Transverse colon (tissue), 4 donors: ENCODE results near the gene OR3A3. TPM values are rescaled to one million over a fixed set of nuclear protein-coding genes. Genes with fewer than 3 reads are reported as not detected.

Experiments
- DNase-seq: peaks from one replicate; pipeline ENCODE4 v3.0.0-alpha.2; 2019
- H3K27ac ChIP-seq, 4 donors: fragments of 200-600 bp; sonication (generic); 2 replicates each; pipeline ENCODE4 v1.5.1; 2016 to 2018; ENCODE audit warnings: inconsistent platforms in 4 of 4
- H3K27me3 ChIP-seq: fragments of 200-600 bp; sonication (generic); 2 replicates; pipeline ENCODE4 v1.5.1; 2017; ENCODE audit warnings: inconsistent platforms
- H3K36me3 ChIP-seq, 4 donors: fragments of 200-600 bp; sonication (generic); 2 replicates each; pipeline ENCODE4 v1.5.1; 2017 to 2019; ENCODE audit warnings: inconsistent platforms in 4 of 4
- H3K4me1 ChIP-seq, 4 donors: fragments of 200-600 bp; sonication (generic); 2 replicates each; pipeline ENCODE4 v1.5.1; 2017 to 2020; ENCODE audit warnings: inconsistent platforms in 4 of 4
- H3K4me3 ChIP-seq, 4 donors: fragments of 200-600 bp; sonication (generic); 1 replicate in 1 of 4; 2 replicates in 3 of 4; pipeline versions ENCODE4 v1.5.1 to v1.6.1; 2017 to 2019; ENCODE audit warnings: inconsistent platforms in 4 of 4
- H3K9me3 ChIP-seq, 2 donors: fragments of 200-600 bp; sonication (generic); 2 replicates each; pipeline ENCODE4 v1.5.1; 2017 to 2019; ENCODE audit warnings: inconsistent platforms in 2 of 2
- CTCF ChIP-seq, 5 experiments: fragments of 200-600 bp in 3 of 5; fragments of 450-650 bp in 2 of 5; sonication (generic) in 3 of 5; IDR thresholded peaks; 1 replicate in 2 of 5; 2 replicates in 3 of 5; pipeline ENCODE4 v1.5.1; 2016 to 2017; ENCODE audit warnings: antibody characterized with exemption in 5 of 5, inconsistent platforms in 3 of 5, mild to moderate bottlenecking in 2 of 5, moderate library complexity in 1 of 5
- EP300 ChIP-seq: sonication (generic); formaldehyde crosslinking; IDR thresholded peaks from one replicate; pipeline ENCODE4 v1.6.1; 2017; ENCODE audit warnings: antibody characterized with exemption, low read depth
- POLR2A ChIP-seq: fragments of 450-650 bp; IDR thresholded peaks from one replicate; pipeline ENCODE4 v1.6.1; 2016; ENCODE audit warnings: antibody characterized with exemption, mild to moderate bottlenecking, moderate library complexity
- POLR2AphosphoS5 ChIP-seq, 3 donors: sonication (generic); formaldehyde crosslinking; IDR thresholded peaks; one replicate each; pipeline ENCODE4 v1.6.1; 2016; ENCODE audit warnings: antibody characterized with exemption in 3 of 3
- WGBS, 2 donors: methylation state at CpG; one replicate each; pipeline ENCODE4 v1.1.5; 2018; ENCODE audit warnings: low coverage in 1 of 2; 5-methylcytosine and 5-hydroxymethylcytosine counted together
- in situ Hi-C, 4 donors: fragments of 200-750 bp; cut with MboI; loops; one replicate each; pipeline versions ENCODE4 v1.15.0 to v1.15.1; 2017; ENCODE audit warnings: low sequenced_read_pairs in 3 of 4, low pct_ligation_motif_present in 1 of 4, low pct_unique_long_range_greater_than_20kb in 1 of 4
- intact Hi-C: fragments of 100-400 bp; cut with DNase I; formaldehyde crosslinking; loops from one replicate; pipeline ENCODE4 v1.15.1; 2023; ENCODE audit warnings: low total_unique reads
- small RNA-seq, 4 donors: library from RNA; depleted of rRNA; stranded (forward); fragments of <200 nt; gene quantifications; one replicate each; pipeline ENCODE3, GENCODE V24; 2016
- total RNA-seq, 4 donors: library from RNA; depleted of rRNA; stranded (reverse); fragments of >200 nt; gene quantifications; one replicate each; pipeline ENCODE4 v1.1.0, GENCODE V29; 2016

Gene OR3A3
- total RNA-seq, 4 donors from 2014 or later: not detected

GRCh38 chr17:3471599-3471998 lies 60.4 kb downstream of the OR3A3 start, which contains the start of gene SPATA22:
Gene SPATA22, minus strand, starts transcription at chr17:3471819. Its CDS starts 2,494 bp downstream, at chr17:3469325.
- no peak within 1 kb of the TSS for H3K4me3 ChIP-seq
- no peaks in the 10 kb centered on the region for H3K36me3 ChIP-seq
- TF ChIP-seq POLR2A (no peak), POLR2AphosphoS5 (IDR thresholded peaks at IDR 0.05) (no peak), EP300 (no peak), CTCF (IDR thresholded peaks at IDR 0.05) (no peak)
- in situ Hi-C loops (loop anchor here in 1 of 4 donors (25.0 kb wide), 1 partner anchor 109 kb away; no protein-coding TSS in a partner anchor), intact Hi-C loops (no loop called here)
- H3K4me1 ChIP-seq: peaks cover 11 to 27% (median 18%) of the 10 kb centered on the region in 4 donors
- H3K27ac ChIP-seq: no peak within 1 kb of the TSS
- H3K9me3 ChIP-seq: no peaks in the 10 kb centered on the region
- H3K27me3 ChIP-seq: no peaks in the 10 kb centered on the region
- DNase-seq: no peak
- 94% methylated on average over 38 of the region's 38 CpGs; no CpG with 5 or more reads in 1 of the 2 donors for WGBS, 2 donors

DNA sequence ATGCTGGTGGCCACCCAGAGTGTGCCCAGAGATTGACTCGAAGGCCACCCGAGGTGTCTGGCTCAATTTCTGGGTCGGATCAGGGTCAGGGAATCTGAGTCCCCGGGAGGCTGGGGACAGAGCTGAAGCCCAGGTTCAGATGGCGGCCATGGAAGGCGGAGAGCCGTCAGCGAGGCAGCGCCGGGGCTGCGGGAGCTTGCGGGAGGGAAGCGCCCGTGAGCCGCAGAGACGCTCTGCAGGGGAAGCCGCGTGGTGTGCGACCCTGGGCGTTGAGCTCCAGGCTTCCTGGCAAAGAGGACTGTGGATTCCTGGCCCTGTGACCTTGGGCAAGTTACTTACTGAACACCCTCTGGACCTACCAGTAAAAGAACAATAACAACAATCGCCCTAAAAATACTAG lies 61.0 kb downstream of the OR3A3 start:
- intact Hi-C loops: no loop called here

More for the DNA sequence above, 61.0 kb downstream of the OR3A3 start:
- no peak overlapping the region for H3K27ac ChIP-seq
- H3K27me3 ChIP-seq: no peaks in the 10 kb centered on the region
- no peak overlapping the region for H3K4me3 ChIP-seq
- DNase-seq: no peak
- H3K36me3 ChIP-seq: no peaks in the 10 kb centered on the region
- H3K4me1 ChIP-seq: peaks cover 11 to 27% (median 18%) of the 10 kb centered on the region in 4 donors
- TF ChIP-seq CTCF (IDR thresholded peaks at IDR 0.05): no peak
- TF ChIP-seq EP300: no peak
- no peak for TF ChIP-seq POLR2AphosphoS5 (IDR thresholded peaks at IDR 0.05)
- TF ChIP-seq POLR2A: no peak
- 94% methylated on average over 18 of the region's 21 CpGs; no CpG with 5 or more reads in 1 of the 2 donors for WGBS, 2 donors
- no peaks in the 10 kb centered on the region for H3K9me3 ChIP-seq
- in situ Hi-C loops: loop anchor here in 1 of 4 donors (25.0 kb wide), 1 partner anchor 110 kb away; no protein-coding TSS in a partner anchor

Small RNAs within 50 kb of the gene (small RNA-seq; reads per million reads assigned to genes)
- 0 reads per million in 4 donors for gene OR1AC1P

Other genes with a start within 250 kb of the OR3A3 start
- not detected for gene OR1A2, start 213.9 kb upstream of the OR3A3 start, total RNA-seq
- not detected for gene OR1A1, start 203.7 kb upstream of the OR3A3 start, total RNA-seq
- gene OR3A1, start 113.0 kb upstream of the OR3A3 start, total RNA-seq: not detected
- not detected for gene OR3A2, start 25.1 kb upstream of the OR3A3 start, total RNA-seq
- gene OR1E1, start 13.0 kb upstream of the OR3A3 start, total RNA-seq: not detected
- not detected for gene OR1E2, start 22.5 kb downstream of the OR3A3 start, total RNA-seq
- not detected for gene SPATA22, start 60.4 kb downstream of the OR3A3 start, total RNA-seq
- 1 to 10 TPM in 3 of 4 donors, under 1 TPM in 1; 1.00 to 5.2 (median 2.9) TPM for gene ASPA, start 64.6 kb downstream of the OR3A3 start, total RNA-seq
- gene TRPV3, start 146.4 kb downstream of the OR3A3 start, total RNA-seq: 1 to 10 TPM in 3 of 4 donors, under 1 TPM in 1; 0.20 to 7.1 (median 3.7) TPM
- 10 to 100 TPM in 3 of 4 donors, 1 to 10 TPM in 1; 7.0 to 30.7 (median 10.7) TPM for gene TRPV1, start 198.0 kb downstream of the OR3A3 start, total RNA-seq
- 10 to 100 TPM in 3 of 4 donors, 1 to 10 TPM in 1; 9.0 to 50.9 (median 24.2) TPM for gene SHPK, start 224.9 kb downstream of the OR3A3 start, total RNA-seq
- gene CTNS, start 225.4 kb downstream of the OR3A3 start, total RNA-seq: 10 to 100 TPM in 3 of 4 donors, 1 to 10 TPM in 1; 1.2 to 25.7 (median 18.8) TPM